ENCODE data around the gene KIAA0753. TPM values are rescaled to one million over a fixed set of nuclear protein-coding genes. Genes with fewer than 3 reads are reported as not detected.

KIAA0753 gene
- total and polyA plus RNA-seq, 2 of the 13 experiments (the other 11 are each of a cell fraction or from before 2014, with no cell fraction given), result 5.2 to 9.1 TPM

DNA sequence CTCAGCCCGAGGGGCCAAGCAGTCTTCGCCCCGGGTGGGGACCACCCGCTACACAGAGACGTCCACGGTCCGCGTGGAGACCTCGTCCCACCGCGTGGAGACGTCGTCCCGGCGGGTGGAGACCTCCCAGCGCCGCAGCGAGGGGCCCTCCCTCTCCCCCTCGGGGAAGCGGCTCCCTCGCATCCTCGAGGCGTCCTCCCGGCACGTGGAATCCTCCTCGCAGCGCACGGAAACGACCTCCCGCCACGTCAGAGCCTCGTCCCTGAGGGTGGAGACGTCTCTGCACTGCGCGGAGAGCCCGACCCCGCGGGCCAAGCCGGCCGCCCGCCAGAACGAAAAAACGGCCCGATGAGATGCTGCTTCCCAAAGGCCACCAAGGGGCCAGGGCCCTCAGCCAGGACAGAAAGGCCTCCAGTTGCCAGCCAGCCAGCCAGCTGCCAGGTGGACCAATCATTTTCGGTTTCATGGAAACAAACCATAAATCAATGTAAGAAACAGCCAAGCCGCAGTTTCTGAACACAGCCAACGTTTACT, 11.5 kb upstream of the KIAA0753 start (continued):
- TF ChIP-seq, protein P1, sequence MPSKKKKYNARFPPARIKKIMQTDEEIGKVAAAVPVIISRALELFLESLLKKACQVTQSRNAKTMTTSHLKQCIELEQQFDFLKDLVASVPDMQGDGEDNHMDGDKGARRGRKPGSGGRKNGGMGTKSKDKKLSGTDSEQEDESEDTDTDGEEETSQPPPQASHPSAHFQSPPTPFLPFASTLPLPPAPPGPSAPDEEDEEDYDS (CRISPR knock-in tag; IDR thresholded peaks at IDR 0.05), result no peak
- 0 out of 2 replicates have a peak, but pooled peaks have one; percentile 12 for TF ChIP-seq FOSL1 (CRISPR knock-in tag; IDR thresholded peaks at IDR 0.05; ENCODE audit: borderline replicate concordance)
- TF ChIP-seq, protein P2, sequence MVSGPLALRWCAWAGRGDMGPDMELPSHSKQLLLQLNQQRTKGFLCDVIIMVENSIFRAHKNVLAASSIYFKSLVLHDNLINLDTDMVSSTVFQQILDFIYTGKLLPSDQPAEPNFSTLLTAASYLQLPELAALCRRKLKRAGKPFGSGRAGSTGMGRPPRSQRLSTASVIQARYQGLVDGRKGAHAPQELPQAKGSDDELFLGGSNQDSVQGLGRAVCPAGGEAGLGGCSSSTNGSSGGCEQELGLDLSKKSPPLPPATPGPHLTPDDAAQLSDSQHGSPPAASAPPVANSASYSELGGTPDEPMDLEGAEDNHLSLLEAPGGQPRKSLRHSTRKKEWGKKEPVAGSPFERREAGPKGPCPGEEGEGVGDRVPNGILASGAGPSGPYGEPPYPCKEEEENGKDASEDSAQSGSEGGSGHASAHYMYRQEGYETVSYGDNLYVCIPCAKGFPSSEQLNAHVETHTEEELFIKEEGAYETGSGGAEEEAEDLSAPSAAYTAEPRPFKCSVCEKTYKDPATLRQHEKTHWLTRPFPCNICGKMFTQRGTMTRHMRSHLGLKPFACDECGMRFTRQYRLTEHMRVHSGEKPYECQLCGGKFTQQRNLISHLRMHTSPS (CRISPR knock-in tag; IDR thresholded peaks at IDR 0.05; ENCODE audit: low read depth), result peak; percentile 71
- TF ChIP-seq, protein P3, sequence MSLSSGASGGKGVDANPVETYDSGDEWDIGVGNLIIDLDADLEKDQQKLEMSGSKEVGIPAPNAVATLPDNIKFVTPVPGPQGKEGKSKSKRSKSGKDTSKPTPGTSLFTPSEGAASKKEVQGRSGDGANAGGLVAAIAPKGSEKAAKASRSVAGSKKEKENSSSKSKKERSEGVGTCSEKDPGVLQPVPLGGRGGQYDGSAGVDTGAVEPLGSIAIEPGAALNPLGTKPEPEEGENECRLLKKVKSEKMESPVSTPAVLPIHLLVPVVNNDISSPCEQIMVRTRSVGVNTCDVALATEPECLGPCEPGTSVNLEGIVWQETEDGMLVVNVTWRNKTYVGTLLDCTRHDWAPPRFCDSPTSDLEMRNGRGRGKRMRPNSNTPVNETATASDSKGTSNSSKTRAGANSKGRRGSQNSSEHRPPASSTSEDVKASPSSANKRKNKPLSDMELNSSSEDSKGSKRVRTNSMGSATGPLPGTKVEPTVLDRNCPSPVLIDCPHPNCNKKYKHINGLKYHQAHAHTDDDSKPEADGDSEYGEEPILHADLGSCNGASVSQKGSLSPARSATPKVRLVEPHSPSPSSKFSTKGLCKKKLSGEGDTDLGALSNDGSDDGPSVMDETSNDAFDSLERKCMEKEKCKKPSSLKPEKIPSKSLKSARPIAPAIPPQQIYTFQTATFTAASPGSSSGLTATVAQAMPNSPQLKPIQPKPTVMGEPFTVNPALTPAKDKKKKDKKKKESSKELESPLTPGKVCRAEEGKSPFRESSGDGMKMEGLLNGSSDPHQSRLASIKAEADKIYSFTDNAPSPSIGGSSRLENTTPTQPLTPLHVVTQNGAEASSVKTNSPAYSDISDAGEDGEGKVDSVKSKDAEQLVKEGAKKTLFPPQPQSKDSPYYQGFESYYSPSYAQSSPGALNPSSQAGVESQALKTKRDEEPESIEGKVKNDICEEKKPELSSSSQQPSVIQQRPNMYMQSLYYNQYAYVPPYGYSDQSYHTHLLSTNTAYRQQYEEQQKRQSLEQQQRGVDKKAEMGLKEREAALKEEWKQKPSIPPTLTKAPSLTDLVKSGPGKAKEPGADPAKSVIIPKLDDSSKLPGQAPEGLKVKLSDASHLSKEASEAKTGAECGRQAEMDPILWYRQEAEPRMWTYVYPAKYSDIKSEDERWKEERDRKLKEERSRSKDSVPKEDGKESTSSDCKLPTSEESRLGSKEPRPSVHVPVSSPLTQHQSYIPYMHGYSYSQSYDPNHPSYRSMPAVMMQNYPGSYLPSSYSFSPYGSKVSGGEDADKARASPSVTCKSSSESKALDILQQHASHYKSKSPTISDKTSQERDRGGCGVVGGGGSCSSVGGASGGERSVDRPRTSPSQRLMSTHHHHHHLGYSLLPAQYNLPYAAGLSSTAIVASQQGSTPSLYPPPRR (CRISPR knock-in tag; IDR thresholded peaks at IDR 0.05; ENCODE audit: borderline replicate concordance), result peak; percentile 75; the same call in 1 of the 2 replicates
- TF ChIP-seq ZMYM3 (CRISPR knock-in tag; IDR thresholded peaks at IDR 0.05), result no peak
- TF ChIP-seq ZNF546 (CRISPR knock-in tag; conservative IDR thresholded peaks at IDR 0.05), result peak; percentile 93
- peak; percentile 85; the same call in 1 of the 2 replicates for TF ChIP-seq NCOA1 (CRISPR knock-in tag; IDR thresholded peaks at IDR 0.05)
- TF ChIP-seq, protein P4, sequence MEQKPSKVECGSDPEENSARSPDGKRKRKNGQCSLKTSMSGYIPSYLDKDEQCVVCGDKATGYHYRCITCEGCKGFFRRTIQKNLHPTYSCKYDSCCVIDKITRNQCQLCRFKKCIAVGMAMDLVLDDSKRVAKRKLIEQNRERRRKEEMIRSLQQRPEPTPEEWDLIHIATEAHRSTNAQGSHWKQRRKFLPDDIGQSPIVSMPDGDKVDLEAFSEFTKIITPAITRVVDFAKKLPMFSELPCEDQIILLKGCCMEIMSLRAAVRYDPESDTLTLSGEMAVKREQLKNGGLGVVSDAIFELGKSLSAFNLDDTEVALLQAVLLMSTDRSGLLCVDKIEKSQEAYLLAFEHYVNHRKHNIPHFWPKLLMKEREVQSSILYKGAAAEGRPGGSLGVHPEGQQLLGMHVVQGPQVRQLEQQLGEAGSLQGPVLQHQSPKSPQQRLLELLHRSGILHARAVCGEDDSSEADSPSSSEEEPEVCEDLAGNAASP (CRISPR knock-in tag; IDR thresholded peaks at IDR 0.05; ENCODE audit: borderline replicate concordance), result peak; percentile 42; the same call in 1 of the 2 replicates
- TF ChIP-seq ZFP41 (CRISPR knock-in tag; IDR thresholded peaks at IDR 0.05; ENCODE audit: borderline replicate concordance), result peak; percentile 99
- TF ChIP-seq, protein P5, sequence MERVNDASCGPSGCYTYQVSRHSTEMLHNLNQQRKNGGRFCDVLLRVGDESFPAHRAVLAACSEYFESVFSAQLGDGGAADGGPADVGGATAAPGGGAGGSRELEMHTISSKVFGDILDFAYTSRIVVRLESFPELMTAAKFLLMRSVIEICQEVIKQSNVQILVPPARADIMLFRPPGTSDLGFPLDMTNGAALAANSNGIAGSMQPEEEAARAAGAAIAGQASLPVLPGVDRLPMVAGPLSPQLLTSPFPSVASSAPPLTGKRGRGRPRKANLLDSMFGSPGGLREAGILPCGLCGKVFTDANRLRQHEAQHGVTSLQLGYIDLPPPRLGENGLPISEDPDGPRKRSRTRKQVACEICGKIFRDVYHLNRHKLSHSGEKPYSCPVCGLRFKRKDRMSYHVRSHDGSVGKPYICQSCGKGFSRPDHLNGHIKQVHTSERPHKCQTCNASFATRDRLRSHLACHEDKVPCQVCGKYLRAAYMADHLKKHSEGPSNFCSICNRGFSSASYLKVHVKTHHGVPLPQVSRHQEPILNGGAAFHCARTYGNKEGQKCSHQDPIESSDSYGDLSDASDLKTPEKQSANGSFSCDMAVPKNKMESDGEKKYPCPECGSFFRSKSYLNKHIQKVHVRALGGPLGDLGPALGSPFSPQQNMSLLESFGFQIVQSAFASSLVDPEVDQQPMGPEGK (CRISPR knock-in tag; IDR thresholded peaks at IDR 0.05), result no peak; the same call in none of the 2 replicates
- TF ChIP-seq ZNF670 (CRISPR knock-in tag; IDR thresholded peaks at IDR 0.05; ENCODE audit: borderline replicate concordance), result peak; percentile 82; the same call in 1 of the 2 replicates
- no peak for TF ChIP-seq ATF7 (IDR thresholded peaks at IDR 0.05)
- peak; percentile 79; the same call in 1 of the 2 replicates for TF ChIP-seq ATF7 (CRISPR knock-in tag; IDR thresholded peaks at IDR 0.05)
- peak; percentile 98 for TF ChIP-seq ZNF761 (CRISPR knock-in tag; conservative IDR thresholded peaks at IDR 0.05)
- peak; percentile 98 for TF ChIP-seq ZNF468 (CRISPR knock-in tag; IDR thresholded peaks at IDR 0.05)
- TF ChIP-seq SMC3 (IDR thresholded peaks at IDR 0.05; ENCODE audit: low read length), result no peak
